Pancreas (tissue), 10 donors: ENCODE results near the gene RETREG1. TPM values are rescaled to one million over a fixed set of nuclear protein-coding genes. Genes with fewer than 3 reads are reported as not detected.
"Not testable (repeated sequence)": the region's sequence is repeated elsewhere in the genome, so short reads cannot be mapped to it uniquely, and the experiment has no call there.

ENCODE experiments used
- ATAC-seq, 4 donors: fragments of 200-7000 bp; cut with Tn5 transposase; one replicate each; pipeline versions ENCODE4 v1.8.0 to v1.9.1; 2020; ENCODE audit warnings: mild to moderate bottlenecking in 4 of 4, moderate library complexity in 4 of 4
- DNase-seq, 6 donors: peaks; one replicate each; pipeline ENCODE4 v3.0.0-alpha.2; 2020
- FAIRE-seq: peaks from 2 replicates; lab custom pipeline; 2012; peaks lifted over from hg19 to GRCh38; lab: Jason Lieb, UNC
- H3K27ac ChIP-seq, 4 donors: fragments of 200-600 bp; sonication (generic); 1 replicate in 3 of 4; 2 replicates in 1 of 4; pipeline versions ENCODE4 v1.5.0 to v1.8.0; 2020
- H3K27me3 ChIP-seq, 4 donors: fragments of 200-600 bp; one replicate each; pipeline ENCODE4 v1.8.0; 2021
- H3K36me3 ChIP-seq, 3 donors: fragments of 200-600 bp; sonication (generic) in 1 of 3; one replicate each; pipeline versions ENCODE4 v1.5.0 to v1.8.0; 2020 to 2021
- H3K4me1 ChIP-seq, 3 donors: fragments of 200-600 bp; one replicate each; pipeline ENCODE4 v1.8.0; 2021
- H3K4me3 ChIP-seq, 4 donors: fragments of 200-600 bp; sonication (generic) in 2 of 4; one replicate each; pipeline versions ENCODE4 v1.5.0 to v1.8.0; 2020 to 2021
- H3K9me3 ChIP-seq, 4 donors: fragments of 200-600 bp; one replicate each; pipeline ENCODE4 v1.8.0; 2021
- CTCF ChIP-seq, 4 donors: fragments of 200-600 bp; sonication (generic) in 3 of 4; IDR thresholded peaks; one replicate each; pipeline versions ENCODE4 v1.5.0 to v1.8.0; 2021; ENCODE audit warnings: antibody characterized with exemption in 4 of 4
- WGBS, 2 donors: extraction: QIAGEN DNeasy Blood & Tissue Kit; methylation state at CpG; one replicate each; pipeline ENCODE4 v1.1.7; 2013; 5-methylcytosine and 5-hydroxymethylcytosine counted together
- intact Hi-C, 3 donors: fragments of 100-400 bp; cut with DNase I; formaldehyde crosslinking; loops; one replicate each; pipeline versions ENCODE4 v1.11.1 to v1.14.2; 2022
- polyA plus RNA-seq, 2 donors: library from polyadenylated mRNA; stranded (reverse); fragments of 200-250 nt; gene quantifications; one replicate each; pipeline ENCODE4 v1.2.3, GENCODE V29; 2013
- total RNA-seq, 6 donors: library from RNA; stranded (reverse); fragmentation: NEBNext Ultra II Directional in 4 of 6; extraction: Animal tissue kit (Norgen Biotek cat#: 25700) in 4 of 6; gene quantifications; one replicate each; pipeline versions ENCODE4 v1.2.1 to v1.2.4, GENCODE V29; 2021 to 2023
- donor health status: healthy with polysubstance abuse.
- donor health status: DM: no; HTN: no; CAD: no; lungs with moderate emphysema.
- donor health status: DM: no; HTN: no; CAD: no.
- donor health status: control.
- donor health status: control.
- donor health status: Bipolar disorder and iron deficiency.
- donor health status: DM: yes; HTN: yes; CAD: no.
- donor health status: DM: no; HTN: no; CAD: no.
- donor health status: DM: no; HTN: no; CAD: no.
- donor health status: DM: yes; HTN: yes; CAD: no.

RETREG1 gene
- total and polyA plus RNA-seq, 8 donors, result 5.3 to 22.6 (median 15.5) TPM

DNA sequence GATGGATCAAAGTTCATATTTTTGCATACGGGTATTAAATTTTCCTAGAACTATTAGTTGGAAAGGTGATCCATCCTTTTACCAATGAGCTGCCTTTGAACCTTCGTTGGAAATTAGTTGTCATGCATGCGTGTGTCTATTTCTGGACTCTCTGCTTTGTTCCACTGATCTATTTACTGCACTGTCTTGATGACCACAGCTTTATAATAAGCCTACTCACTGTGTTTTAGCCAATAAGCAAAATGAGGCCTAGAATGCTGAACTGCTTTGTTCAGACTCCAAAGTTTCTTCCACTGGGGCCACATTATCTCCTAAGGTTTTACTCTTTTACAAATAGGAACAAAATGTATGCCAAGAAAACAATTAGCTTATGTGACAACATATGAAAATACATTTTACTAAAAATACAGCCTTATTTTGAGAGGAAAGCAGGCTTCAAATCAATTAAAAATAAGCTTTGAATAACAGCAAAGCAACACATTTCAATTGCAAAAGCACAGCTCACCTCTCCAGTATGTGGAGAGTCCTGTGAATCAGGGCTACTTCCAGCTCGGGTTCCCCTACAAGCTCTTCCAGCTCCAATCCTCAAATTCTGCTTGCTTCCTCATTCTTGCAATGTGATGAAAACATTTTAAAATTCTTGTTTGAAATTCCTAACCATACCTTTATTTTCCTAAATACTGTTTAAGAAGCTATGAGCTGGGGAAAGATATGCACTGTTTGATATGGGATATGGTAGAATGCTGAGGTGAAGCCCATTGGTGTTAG lies 72.0 kb downstream of the RETREG1 start:
- intact Hi-C loops, result loop anchor here in 2 of 3 donors (5.0 to 10.0 kb wide), 2 partner anchors 50 to 52 kb away; no protein-coding TSS in a partner anchor
- no peak for DNase-seq
- Histone ChIP-seq H3K27me3 (no peaks in the 10 kb centered on the region), H3K4me1 (peaks cover 17 to 30% (median 23%) of the 10 kb centered on the region in 3 donors), H3K4me3 (no peak overlapping the region), H3K36me3 (no peaks in the 10 kb centered on the region), H3K27ac (peak overlapping the region in 2 of 4 donors; percentile 34 to 51), H3K9me3 (no peaks in the 10 kb centered on the region)
- TF ChIP-seq CTCF (IDR thresholded peaks at IDR 0.05), result no peak
- WGBS, 2 donors, result 60 to 66% methylated on average over 4 of the region's 4 CpGs
- FAIRE-seq, result no peak
- ATAC-seq, result peak in 1 of 4 donors; percentile 40

DNA sequence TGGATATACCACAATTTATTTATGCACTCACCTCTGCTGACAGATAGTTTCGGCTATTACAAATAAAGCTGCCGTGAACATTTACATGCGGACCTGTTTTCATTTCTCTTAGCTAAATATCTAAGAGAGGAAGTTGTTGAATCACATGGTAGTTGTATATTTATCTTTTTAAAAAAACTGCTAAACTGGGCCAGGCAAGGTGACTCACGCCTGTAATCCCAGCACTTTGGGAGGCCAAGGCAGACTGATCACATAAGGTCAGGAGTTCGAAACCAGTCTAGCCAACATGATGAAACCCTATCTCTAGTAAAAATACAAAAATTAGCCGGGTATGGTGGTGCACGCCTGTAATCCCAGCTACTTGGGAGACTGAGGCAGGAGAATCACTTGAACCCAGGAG lies 73.6 kb downstream of the RETREG1 start:
- FAIRE-seq, H3K4me3 ChIP-seq, H3K9me3 ChIP-seq, H3K27me3 ChIP-seq, ATAC-seq, H3K36me3 ChIP-seq, H3K27ac ChIP-seq, DNase-seq: not testable (repeated sequence)
- intact Hi-C loops, result loop anchor here in 1 of 3 donors (10.0 kb wide), 1 partner anchor 48 kb away; no protein-coding TSS in a partner anchor
- 83 to 94% methylated on average over 7 of the region's 7 CpGs for WGBS, 2 donors
- peaks cover 9 to 29% (median 11%) of the 10 kb centered on the region in 3 donors for H3K4me1 ChIP-seq

DNA sequence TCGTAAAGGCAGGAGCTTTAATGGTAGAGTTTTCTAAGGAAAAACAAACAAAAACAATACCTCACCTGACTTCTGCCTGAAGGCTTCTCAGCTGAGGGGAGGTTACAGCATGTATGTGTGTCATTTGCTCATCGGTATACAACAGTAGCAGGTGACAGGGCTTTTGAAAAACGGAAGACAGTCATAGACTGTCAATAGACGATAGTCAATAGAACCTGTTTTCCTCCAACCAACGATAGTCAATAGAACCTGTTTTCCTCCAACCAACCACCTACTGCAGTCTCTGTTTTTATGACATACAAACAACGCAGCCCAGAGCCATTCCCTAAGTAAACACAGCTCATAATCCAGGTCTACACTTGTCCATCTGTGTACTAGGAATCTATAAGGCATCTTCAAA lies 74.6 kb downstream of the RETREG1 start:
- Histone ChIP-seq H3K9me3 (no peaks in the 10 kb centered on the region), H3K36me3 (no peaks in the 10 kb centered on the region), H3K27ac (no peak overlapping the region), H3K4me3 (no peak overlapping the region), H3K4me1 (peaks cover 2 to 20% (median 2%) of the 10 kb centered on the region in 3 donors), H3K27me3 (no peaks in the 10 kb centered on the region)
- DNase-seq, result no peak
- intact Hi-C loops, result loop anchor here in 1 of 3 donors (10.0 kb wide), 1 partner anchor 47 kb away; no protein-coding TSS in a partner anchor
- no peak for TF ChIP-seq CTCF (IDR thresholded peaks at IDR 0.05)
- no peak for ATAC-seq
- FAIRE-seq, result no peak
- WGBS, 2 donors, result 77 to 81% methylated on average over 6 of the region's 6 CpGs

DNA sequence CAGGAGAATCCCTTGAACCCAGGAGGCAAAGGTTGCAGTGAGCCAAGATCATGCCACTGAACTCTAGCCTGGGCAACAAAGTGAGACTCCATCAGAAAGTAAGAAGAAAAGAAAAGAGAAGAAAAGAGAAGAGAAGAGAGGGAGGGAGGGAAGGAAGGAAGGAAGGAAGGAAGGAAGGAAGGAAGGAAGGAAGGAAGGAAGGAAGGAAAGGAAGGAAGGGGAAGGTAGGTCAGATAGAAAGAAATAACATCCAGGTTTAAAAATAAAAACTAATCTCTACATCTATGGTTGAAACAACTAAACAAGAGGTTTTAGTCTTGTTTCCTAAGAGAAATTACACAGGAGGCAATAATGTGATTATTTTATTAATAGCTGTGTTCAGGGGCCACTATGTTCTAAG lies 75.2 kb downstream of the RETREG1 start:
- ATAC-seq, FAIRE-seq, H3K36me3 ChIP-seq, DNase-seq, H3K9me3 ChIP-seq, H3K4me3 ChIP-seq, H3K27ac ChIP-seq, H3K27me3 ChIP-seq: not testable (repeated sequence)
- peaks cover 0 to 15% (median 0%) of the 10 kb centered on the region in 3 donors for H3K4me1 ChIP-seq
- intact Hi-C loops, result loop anchor here in 1 of 3 donors (10.0 kb wide), 1 partner anchor 47 kb away; no protein-coding TSS in a partner anchor

DNA sequence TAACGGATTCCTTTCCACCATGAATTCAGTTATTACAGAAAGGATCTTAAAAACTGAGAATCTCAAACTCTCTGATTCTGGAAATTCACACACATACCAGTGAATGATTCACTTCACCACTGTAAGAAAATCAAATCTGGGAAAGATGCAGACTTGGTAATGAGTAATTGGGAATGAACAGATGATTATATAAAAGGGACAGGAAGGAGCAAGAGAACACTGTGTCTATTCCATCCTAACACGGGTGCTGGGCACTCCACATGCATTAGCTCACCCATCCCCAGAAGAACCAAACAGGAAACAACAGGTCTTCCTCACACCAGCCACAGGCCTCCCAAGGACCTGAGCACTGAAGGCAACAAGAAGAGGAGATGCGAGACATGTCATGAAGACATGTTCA lies 76.4 kb downstream of the RETREG1 start:
- intact Hi-C loops, result loop anchor here in 1 of 3 donors (10.0 kb wide), 1 partner anchor 46 kb away; no protein-coding TSS in a partner anchor
- no peak for FAIRE-seq

More for the DNA sequence above, 76.4 kb downstream of the RETREG1 start:
- Histone ChIP-seq H3K4me3 (no peak overlapping the region), H3K27me3 (no peaks in the 10 kb centered on the region), H3K36me3 (no peaks in the 10 kb centered on the region), H3K4me1 (peaks cover 0 to 15% (median 0%) of the 10 kb centered on the region in 3 donors), H3K27ac (peak overlapping the region in 2 of 4 donors; percentile 73), H3K9me3 (no peaks in the 10 kb centered on the region)
- no peak for TF ChIP-seq CTCF (IDR thresholded peaks at IDR 0.05)
- DNase-seq (no peak), ATAC-seq (peak in 1 of 4 donors; percentile 16)
- 84 to 87% methylated on average over 3 of the region's 3 CpGs for WGBS, 2 donors
